ENCODE results near the gene EPSTI1.
A peak's percentile ranks its signal among the peaks of the same experiment; 100 is the strongest.
"Not testable (repeated sequence)": the region's sequence is repeated elsewhere in the genome, so short reads cannot be mapped to it uniquely, and the experiment has no call there.

The EPSTI1 gene

DNA sequence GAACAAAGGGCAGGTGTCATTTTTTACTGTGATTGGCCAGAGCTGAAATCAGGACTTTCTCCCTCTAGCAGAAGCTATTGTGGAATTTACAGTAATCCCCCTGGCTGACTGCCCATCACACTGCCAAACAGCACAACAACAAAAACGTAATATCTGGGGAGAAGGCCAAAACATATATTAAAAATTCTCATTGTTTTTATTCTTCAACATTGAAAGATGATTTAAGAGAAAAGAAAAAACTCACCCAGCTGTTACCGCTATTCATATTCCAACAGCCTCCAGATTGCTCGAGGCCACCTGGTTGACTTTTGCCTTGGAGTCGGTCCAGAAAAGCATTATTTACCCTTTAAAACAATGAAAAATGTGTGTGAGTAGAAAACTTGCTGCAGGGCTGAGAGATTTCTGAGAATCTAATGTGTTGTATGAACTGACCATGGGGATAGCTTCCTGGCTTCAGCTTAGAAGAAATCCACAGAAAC lies 97.2 kb downstream of the EPSTI1 start:
- DNase-seq (ENCODE audit: low spot score), result no peak

DNA sequence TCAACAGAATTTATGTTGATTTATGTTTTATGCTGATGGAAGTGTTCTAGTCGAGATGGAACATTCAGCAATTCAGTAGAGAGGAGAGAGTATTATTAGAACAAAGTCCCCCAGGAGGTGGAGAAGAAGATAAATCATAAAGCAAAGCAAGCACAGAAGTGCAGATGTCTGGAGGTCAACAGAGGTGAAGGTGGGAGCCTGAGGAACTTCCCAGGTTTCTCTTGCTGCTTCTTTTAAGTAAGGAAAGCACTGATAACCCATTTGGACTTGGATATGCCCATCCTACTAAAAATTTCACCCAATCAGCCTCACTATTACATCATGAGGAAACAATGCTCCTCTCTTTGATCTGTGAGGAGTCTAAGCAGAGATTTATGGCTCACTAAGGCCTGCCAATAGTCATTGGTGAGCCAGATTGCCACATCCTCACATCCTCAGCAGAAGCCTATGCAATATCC lies 98.8 kb downstream of the EPSTI1 start:
- no peak for DNase-seq (ENCODE audit: low spot score)

DNA sequence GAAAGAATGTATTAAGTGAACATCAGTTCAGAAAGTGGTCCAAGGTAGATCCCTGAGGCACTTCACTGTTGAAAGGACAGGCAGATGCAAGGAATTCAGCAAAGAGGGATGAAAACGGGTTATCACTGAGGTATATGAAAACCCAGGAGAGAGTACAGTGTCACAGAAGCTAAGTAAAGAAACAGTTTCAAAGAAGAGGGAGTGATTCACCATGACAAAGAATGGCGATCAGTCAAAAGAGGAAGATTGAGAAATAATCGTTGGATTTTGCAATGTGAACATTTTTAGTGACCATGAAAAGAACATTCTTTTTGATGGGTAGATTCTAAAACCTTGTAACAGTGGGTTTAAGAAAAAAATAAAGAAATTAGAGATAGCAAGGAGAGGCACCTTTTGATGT lies 99.3 kb downstream of the EPSTI1 start:
- DNase-seq (ENCODE audit: low spot score), result no peak

DNA sequence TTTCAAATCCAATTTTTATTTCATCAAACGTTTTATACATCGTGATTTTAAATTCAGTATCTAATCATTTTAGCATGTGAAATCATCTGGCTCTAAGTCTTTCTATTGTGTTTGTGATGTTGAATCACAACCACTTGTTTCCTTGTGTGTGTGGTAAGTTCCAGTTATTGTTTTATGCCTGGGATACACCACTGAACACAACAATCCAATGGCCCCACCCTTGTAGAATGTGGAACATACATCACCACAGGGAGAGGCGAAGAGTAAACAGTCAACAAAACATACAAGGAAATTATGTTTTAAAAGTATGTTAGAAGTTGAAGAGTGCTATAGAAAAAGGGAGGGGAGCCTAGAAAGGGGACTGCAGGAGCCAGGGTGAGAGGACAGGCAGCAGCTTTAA lies 100.5 kb downstream of the EPSTI1 start:
- no peak for DNase-seq (ENCODE audit: low spot score)

DNA sequence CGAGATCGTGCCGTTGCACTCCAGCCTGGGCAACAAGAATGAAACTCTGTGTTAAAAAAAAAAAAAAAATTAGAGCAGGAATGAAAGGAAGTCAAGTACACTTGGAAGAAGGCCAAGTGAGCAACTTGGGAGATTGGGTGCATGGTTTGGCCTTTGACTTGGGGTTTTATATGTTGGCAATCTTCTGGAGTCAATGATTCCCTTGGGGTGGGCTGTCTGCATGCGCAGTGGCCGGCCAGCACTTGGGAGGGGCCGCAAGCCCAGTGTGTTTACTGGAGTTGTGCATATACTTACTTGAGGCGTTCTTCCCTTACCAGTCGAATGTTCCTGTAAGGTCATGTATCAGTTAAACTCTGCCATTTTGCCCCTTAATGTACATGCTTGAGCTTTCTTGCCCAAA lies 106.7 kb downstream of the EPSTI1 start:
- no peak for DNase-seq (ENCODE audit: low spot score)

DNA sequence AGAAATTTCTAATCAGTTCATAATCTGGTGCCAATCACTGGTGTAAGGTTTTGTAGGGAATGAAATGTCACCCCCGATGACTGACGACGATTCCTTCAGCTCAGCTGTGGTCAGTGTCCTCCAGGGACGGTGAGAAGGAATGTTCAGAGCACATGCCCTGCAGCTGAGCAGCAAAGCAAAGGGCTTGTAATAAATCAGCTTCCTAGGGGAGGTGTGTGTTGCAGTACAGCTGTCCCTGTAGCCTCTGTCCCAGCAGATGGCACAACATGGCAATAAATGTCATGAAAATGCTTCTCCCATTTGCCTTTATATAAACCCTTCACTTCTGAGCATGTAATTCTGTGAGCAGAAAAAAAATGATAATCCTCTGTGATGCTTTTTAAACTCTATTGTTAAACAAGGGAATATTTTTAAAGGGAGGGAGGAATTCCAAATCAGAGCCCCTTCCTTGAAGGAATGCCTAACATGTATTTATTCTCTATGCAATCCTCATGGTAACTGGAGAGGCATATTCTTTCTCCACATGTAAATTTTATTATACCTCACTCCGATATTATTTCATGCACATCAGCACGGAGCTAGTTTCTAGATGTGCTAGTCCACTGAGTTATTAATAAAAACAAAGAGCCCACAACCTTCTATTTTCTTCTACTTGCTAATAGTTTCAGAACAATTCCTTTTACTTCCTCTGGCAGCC lies 108.1 kb downstream of the EPSTI1 start:
- DNase-seq (ENCODE audit: low spot score), result peak; percentile 48

DNA sequence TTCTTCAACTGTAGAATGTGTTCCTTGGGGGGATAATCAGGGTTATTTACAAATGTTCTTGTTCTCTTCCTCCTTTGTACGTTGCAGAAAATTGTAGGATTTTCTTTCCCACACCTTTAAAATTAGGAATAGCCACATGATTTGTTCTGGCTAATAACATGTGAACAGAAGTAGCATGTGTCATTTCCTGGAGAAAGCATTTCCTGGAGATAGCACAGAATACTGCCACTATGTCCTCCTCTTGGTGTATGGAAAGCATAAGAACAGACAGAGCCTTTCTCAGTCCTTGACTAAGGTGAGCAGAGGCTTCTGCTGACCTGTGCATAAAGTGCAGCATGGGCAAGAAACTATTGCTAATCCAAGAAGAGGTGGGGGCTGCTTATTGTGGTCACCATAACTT lies 108.9 kb downstream of the EPSTI1 start:
- no peak for DNase-seq (ENCODE audit: low spot score)

DNA sequence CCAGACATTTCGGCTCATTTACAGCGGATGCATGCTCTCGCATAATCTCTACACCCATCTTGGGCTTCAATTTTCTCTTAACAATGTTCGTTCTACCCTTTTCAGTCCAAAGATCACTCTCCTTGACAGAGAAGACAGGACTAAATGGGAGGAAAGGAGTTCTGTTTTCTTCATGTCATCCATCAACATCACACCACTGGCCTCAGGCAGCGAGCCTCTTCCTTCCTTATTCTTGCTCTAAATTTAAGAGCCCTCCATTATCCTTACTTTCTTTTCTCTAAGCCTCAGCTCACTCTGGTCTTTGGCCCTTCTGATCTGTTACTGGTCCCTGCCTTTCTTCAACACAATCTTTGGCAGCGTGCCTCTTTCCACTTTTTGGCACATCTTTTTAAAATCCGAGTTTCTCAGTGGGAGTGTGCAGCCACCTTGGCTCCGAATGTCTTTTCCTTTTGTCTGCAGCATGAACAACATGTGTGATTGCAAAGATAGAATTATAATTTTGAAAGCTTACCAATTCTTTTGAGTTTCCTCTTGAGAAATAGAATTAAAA lies 111.9 kb downstream of the EPSTI1 start:
- no peak for DNase-seq (ENCODE audit: low spot score)

DNA sequence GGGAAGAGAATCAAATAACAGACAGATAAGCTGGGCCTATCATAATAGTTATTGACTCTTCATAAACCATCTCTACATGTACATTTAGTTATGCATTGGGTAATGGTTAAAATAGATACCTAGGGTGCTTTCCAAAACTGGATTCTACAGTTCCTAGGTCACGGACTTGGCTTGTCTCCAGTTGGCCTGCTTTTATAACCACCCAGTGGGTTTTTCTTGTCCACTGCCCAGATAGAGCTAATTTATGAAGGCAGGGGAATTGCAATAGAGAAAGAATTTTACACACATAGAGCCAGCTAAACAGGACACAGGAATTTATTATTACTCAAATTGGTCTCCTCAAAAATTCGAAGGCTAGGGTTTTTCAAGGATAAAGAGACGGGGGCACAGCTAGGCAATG lies 113.3 kb downstream of the EPSTI1 start:
- DNase-seq (ENCODE audit: low spot score), result no peak

DNA sequence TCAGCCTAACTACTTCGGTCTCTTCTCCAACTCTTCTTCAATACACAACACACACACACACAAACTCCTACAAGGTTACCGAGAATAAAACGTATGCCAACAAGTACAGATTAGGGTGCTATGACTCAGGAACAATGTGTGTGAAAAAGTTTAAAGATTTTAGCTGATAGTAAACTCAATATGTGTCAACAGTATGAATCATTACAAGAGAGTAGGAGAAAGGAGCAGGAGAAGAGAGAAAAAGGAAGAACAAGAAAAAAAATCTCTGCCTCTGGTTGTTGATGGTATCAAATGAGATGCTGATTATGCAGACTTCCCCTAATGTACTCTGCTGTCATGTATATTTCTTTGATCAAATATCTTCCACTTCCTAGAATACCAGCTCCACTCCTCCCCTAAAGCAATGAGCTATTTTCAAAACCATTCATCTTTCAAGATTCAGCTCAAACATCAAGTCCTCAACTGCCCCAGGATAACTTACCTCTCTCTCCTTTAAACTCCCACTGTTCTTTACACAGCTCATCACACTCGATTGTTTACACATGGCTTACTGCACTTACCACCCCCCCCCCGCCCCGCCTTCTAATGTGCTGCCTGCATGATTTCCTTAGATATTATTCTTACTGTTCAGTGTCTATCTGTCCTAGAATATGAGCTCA lies 115.0 kb downstream of the EPSTI1 start:
- no peak for DNase-seq (ENCODE audit: low spot score)

DNA sequence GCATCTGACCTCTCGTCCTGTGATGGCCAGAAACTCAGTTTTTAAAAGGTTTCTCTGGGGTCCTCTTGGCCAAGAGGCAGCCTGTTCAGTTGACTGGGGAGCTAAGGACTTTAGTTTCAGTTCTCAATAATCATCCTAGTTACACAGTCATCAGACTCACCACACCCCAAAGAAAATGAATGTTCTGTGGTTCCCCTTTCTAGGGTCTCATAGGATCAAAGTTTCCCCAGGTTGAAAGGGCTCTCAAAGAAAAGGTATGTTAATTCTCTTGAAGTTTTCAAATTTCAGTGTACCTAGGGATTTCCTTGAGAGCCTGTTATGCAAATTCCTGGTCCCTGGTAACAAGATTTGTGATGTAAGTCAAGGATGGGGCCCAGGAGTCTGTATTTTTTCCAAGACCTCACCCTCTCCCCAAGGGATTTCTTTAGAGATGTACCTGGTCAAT lies 115.7 kb downstream of the EPSTI1 start:
- no peak for DNase-seq (ENCODE audit: low spot score)

DNA sequence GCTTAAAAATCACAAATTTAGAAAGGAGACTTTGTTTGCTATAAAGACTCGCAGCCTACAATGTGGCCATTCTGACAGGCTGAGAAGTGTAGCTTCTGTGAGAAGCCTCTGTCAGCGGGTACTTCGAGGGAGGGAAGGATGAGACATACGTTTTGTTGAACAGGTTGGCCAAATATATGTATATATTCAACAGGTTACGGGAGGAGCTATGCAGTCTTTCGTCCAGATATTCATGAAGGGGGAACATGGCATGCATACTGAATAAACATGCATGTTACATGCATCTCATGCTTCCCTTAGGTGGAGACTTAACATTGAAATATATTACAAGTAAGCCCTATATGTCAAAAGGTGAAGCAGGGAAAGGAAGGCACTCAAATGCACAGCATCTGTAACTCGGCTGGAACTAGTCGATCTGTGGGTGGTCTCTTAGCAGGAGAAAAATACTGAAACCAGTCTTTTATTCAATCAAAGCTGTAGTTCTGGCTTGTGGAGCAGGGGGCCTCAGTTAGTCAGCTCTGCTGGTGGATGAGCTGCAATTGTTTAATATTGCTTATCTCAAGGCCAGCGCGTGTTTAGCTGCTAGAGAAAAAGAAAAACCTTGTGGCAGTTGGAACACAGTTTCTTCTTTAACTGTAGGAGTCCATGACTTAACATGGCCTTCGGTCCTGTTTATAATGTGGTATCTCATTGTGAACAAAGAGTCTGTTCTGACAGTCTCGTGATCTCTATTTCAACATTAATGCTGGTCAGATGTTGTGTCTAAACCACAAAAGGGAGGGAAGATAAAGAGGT lies 116.4 kb downstream of the EPSTI1 start:
- DNase-seq (ENCODE audit: low spot score), result no peak

DNA sequence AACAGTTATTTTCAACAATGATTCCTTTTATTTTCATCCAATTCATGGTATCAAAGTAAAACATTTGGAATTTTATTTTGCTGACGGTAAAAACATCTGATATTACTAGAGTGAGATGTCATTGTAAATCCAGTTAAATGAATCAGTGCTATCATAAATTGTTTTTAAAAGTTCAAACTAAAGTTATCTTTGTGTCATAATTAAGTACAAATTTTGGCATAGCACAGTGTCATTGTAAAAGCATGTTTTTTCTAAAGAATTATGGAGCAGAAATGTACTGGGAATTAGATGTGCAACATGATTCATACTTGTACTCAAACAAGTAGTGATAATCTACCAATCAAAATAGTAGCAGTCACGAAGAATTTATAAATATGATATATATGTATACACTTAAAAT lies 117.8 kb downstream of the EPSTI1 start:
- DNase-seq (ENCODE audit: low spot score), result no peak

DNA sequence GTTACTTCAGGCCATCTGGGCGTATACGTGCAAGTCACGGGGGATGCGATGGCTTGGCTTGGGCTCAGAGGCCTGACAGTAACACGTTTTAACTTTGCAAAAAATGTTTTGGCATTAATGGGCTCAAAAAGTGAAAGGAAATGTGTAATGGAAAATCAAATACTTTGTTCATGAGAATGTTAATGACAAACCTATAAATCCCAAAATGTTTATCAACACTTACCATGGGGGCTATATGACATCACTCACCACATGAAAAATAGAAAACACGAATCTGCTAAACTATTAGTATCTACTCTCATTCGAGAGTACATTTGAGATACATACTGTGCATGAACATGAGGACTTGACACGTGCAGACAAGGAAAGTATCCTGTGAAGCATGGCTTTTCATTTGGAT lies 119.0 kb downstream of the EPSTI1 start:
- no peak for DNase-seq (ENCODE audit: low spot score)

DNA sequence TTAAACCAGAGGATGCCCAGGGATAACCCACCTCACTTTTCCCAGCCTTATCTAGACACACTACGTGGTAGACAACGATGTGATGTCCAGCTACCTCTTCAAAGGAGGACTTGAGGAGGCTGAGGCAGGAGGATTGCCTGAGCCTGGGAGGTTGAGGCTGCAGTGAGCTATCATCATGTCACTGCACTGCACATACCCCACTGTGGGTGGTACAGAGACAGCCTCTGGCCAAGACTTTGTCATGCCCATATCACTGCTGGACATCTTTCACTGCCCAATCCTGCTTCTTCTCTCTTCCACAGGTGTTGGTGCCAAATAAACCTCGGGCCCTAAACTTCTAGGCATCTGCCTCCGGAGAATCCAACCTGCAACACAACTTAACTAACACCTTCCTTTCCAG lies 124.8 kb downstream of the EPSTI1 start:
- no peak for DNase-seq (ENCODE audit: low spot score)

DNA sequence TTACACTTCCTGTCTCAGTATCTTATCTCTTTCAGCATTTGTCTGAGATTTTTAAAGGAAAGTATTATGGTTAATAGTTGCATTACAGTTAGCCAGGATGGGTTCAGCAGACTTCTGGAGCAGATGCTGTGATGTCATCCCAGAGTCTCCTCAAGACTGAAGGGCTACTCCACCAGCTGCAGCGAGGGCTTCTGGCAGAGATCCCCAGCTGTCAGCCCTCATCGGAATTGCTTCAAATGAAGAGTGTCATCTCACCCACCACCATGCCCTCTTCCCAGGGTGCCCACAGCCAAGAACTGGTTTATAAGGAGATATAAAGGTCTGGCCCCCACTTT lies 126.3 kb downstream of the EPSTI1 start:
- DNase-seq (ENCODE audit: low spot score), result no peak

DNA sequence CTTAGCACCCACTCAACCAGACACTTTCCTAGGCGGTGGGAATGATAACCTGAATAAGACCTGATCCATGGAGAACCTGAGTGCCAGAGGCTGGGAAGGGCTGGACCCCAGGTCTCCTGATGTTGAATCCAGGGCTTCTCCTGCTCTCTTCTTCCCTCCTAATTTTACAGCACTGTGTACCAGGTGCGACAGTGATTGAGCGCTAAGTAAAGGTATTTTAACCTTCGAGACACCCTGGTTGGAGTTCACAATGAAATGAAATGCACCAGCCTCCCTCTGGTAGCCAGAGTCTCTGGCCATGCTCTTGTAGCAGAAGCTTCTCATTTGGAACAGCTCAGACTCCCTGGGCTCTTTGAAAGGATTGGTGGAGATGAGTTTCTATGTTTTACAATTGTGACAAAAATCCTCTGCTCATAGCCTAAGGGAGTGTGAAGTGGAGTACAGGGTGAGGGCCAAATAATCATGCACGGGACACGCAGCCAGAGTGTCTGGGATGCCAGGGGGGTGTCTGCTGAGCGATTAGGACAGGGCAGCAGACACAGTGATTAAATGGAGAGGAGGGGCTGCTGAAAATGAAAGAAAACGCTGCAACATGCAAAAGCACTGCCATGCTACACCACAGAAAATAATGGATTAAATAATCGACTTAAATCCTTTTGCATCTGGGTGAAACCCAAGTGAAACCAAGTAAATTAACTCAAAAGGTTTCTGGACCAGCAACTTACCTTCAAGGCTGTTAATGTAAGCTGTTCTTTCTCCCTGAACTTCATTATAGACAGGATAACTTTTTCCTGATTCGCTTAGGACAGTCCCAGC lies 126.9 kb downstream of the EPSTI1 start:
- no peak for DNase-seq (ENCODE audit: low spot score)

DNA sequence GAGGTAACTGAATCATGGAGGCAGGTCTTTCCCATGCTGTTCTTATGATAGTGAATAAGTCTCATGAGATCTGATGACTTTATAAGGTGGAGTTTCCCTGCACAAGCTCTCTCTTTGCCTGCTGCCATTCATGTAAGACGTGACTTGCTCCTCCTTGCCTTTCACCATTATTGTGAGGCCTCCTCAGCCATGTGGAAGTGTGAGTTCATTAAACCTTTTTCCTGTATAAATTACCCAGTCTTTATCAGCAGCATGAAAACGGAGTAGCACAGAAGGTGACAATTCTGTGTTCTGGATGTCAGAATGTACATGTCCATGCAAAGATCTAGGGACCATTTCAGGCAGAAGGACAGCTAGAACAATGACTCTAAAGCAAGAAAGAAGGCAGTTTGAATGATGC lies 129.7 kb downstream of the EPSTI1 start:
- not testable (repeated sequence) for DNase-seq (ENCODE audit: low spot score)

DNA sequence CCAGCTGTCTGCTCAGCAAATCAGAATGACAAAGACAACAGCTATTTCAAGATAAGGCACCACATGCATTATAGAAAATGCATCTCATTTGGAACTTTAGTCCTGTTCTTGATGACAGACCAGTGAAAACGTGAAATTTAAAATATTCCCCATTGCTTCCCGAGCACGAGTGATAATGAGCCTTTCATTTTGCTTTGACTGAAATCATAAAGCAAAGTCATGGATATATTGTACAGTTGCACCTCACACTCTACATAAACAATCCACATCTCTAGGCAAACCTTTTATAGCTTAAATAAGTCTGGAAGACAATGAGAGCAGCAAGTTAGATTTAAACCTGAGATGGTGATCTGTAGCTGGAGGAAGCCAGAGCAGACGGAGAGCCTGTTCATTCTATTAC lies 131.6 kb downstream of the EPSTI1 start:
- no peak for DNase-seq (ENCODE audit: low spot score)

DNA sequence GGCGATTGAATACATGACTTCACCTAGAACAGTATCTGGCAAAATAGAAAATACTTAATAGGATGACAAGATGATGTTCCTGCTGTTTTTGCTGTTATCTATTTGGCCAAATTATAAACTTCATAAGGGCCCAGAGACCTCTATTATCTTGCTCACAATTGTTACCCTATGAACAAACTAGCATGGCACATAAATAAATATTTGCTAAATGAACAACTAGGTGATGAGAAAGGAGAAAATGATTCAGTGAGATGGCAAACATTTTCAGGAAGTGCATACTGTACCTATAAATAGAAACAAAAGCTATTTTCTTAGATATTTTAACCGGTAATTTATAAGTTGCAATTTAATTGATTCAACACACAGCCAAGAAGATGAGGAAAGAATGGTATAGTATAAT lies 132.3 kb downstream of the EPSTI1 start:
- no peak for DNase-seq (ENCODE audit: low spot score)

DNA sequence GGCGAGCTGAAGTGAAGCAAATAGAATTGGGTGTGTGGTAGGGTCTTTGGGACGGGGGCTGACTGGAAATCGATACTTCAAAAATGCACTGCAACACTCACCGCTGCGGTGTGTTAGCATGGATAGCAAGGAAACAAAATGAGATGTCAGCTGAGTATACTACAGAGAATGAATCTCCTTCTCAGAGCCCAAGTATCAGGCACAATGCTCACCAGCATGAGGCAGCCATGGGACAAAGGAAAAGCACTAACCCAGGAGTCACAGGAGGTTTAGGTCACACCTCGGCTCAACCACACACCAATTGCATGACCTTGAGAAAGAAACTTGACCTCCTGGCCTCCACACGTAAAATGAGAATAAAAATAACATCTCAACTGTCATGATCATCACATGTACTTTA lies 136.6 kb downstream of the EPSTI1 start:
- DNase-seq (ENCODE audit: low spot score), result no peak

DNA sequence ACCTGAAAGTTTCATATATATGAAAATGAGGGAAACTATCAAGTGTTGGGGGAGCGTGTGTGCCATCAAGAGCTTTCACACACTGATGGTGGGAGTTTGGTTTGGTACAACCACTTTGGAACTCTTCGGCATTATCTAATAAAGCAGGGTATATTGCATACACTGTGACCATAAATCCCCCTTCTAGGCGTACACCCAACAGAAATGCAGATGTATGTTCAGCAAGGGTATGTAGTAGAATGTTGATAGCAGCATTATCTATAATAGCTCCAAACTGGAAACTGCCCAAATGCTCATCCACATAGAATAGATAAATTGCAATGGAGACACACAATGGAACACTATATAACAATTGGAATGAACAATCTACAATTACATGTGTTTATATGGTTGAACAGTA lies 139.9 kb downstream of the EPSTI1 start:
- DNase-seq (ENCODE audit: low spot score), result no peak

All from hepatic stellate cell (primary cell).